HuH-7 (cell line): ENCODE results near the gene ANAPC13.
A peak's percentile ranks its signal among the peaks of the same experiment; 100 is the strongest.

Experiments
- DNase-seq: peaks from one replicate; pipeline ENCODE4 v3.0.0; 2011; ENCODE audit warnings: low spot score

ANAPC13 gene

GRCh38 chr3:134485718-134486576 is at the start of gene ANAPC13, which contains the start of gene CEP63:
ANAPC13 (minus strand) TSS chr3:134485985; CDS start chr3:134482904, 3,081 bp downstream.
CEP63 (plus strand) TSS chr3:134486057; CDS start chr3:134495321, 9,264 bp downstream.
- peak; percentile 90 for DNase-seq

- DNase-seq: no peak
These were observed 49.6 kb upstream of the ANAPC13 start for GRCh38 chr3:134535186-134535970.

- no peak for DNase-seq
These were observed 47.7 kb upstream of the ANAPC13 start for GRCh38 chr3:134533493-134533892.

- DNase-seq: no peak
These were observed 41.9 kb upstream of the ANAPC13 start for GRCh38 chr3:134527538-134528186.

GRCh38 chr3:134527037-134527436 is 41.3 kb upstream of the ANAPC13 start:
- DNase-seq: peak; percentile 26

- DNase-seq: no peak
These were observed 40.5 kb upstream of the ANAPC13 start for GRCh38 chr3:134526319-134526718.

- no peak for DNase-seq
These were observed 39.5 kb upstream of the ANAPC13 start for GRCh38 chr3:134525293-134525692.

GRCh38 chr3:134522541-134522940 is 36.8 kb upstream of the ANAPC13 start:
- no peak for DNase-seq

GRCh38 chr3:134517791-134518190 is 32.0 kb upstream of the ANAPC13 start:
- no peak for DNase-seq

GRCh38 chr3:134516905-134517304 is 31.1 kb upstream of the ANAPC13 start:
- no peak for DNase-seq

- DNase-seq: no peak
These were observed 25.7 kb upstream of the ANAPC13 start for GRCh38 chr3:134511500-134511899.

- no peak for DNase-seq
These were observed 19.7 kb upstream of the ANAPC13 start for GRCh38 chr3:134505485-134505884.

- DNase-seq: no peak
These were observed 18.3 kb upstream of the ANAPC13 start for GRCh38 chr3:134504132-134504531.

- no peak for DNase-seq
These were observed 17.5 kb upstream of the ANAPC13 start for GRCh38 chr3:134503266-134503665.

- no peak for DNase-seq
These were observed 10.8 kb upstream of the ANAPC13 start for GRCh38 chr3:134496471-134497071.

- no peak for DNase-seq
These were observed 10.2 kb upstream of the ANAPC13 start for GRCh38 chr3:134495980-134496379.

- DNase-seq: no peak
These were observed 8.7 kb upstream of the ANAPC13 start for GRCh38 chr3:134494495-134494894.

GRCh38 chr3:134487406-134487805 is 1.6 kb upstream of the ANAPC13 start:
- no peak for DNase-seq

GRCh38 chr3:134486577-134487041 is 824 bp upstream of the ANAPC13 start:
- DNase-seq: no peak

- peak; percentile 28 for DNase-seq
These were observed 589 bp downstream of the ANAPC13 start for GRCh38 chr3:134485075-134485717.

GRCh38 chr3:134483195-134483900 is 2.4 kb downstream of the ANAPC13 start:
- DNase-seq: no peak
